Choroid plexus epithelial cell (primary cell): ENCODE data around the gene PTPRE.
A peak's percentile ranks its signal among the peaks of the same experiment; 100 is the strongest.

Experiments
- DNase-seq: peaks from one replicate; pipeline ENCODE4 v3.0.0-alpha.2; 2010; ENCODE audit warnings: low read depth
- H3K4me3 ChIP-seq: 2 replicates; pipeline ENCODE4 v1.5.1; 2011; ENCODE audit warnings: low read depth, mild to moderate bottlenecking, control low read depth, low read length, moderate library complexity
- TF ChIP-seq, protein P1 (sequence below): conservative IDR thresholded peaks from 2 replicates; pipeline ENCODE4 v1.5.1; 2011; ENCODE audit warnings: low read depth, mild to moderate bottlenecking, control low read depth, inconsistent platforms, low read length, moderate library complexity

PTPRE gene

DNA sequence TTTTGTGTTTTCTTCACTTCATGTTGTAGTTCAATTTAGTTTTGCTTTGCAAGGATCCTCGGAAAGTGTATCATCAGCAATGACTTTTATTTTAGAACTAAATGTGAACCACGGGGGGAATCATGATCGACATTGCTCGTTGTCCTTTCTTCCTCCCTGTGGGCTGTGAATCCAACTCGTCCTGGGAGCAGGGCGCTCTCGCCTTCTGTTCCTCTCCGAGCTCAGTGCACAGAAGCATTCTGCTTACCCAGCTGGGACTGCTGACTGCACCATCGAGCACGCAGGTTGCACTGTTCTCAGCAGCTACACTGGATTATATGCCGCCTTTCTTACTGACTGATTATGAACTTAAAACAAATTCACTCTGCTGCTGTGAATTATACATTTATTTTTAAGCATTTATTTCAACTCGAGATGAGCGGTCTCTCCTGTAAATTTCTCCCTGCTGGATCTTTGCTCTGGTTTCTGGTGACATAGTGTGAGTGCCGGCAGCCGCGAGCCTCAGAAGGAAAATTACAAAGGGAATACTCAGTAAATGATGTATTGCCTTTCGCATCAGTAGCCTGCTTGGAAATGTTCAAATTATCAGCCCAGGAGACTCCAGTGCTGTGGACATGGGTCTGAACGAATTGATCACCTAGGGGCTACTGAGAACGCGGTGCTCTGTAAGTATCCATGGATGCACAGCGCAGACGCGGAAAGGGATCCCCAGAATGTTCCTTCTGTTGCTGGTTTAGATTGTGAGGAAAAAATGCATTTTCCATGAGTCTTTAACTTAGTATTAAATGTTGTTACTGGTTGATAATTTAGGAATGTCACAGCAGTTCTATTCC, 92.6 kb downstream of the PTPRE start:
- no peak overlapping the region for H3K4me3 ChIP-seq
- TF ChIP-seq, protein P1, sequence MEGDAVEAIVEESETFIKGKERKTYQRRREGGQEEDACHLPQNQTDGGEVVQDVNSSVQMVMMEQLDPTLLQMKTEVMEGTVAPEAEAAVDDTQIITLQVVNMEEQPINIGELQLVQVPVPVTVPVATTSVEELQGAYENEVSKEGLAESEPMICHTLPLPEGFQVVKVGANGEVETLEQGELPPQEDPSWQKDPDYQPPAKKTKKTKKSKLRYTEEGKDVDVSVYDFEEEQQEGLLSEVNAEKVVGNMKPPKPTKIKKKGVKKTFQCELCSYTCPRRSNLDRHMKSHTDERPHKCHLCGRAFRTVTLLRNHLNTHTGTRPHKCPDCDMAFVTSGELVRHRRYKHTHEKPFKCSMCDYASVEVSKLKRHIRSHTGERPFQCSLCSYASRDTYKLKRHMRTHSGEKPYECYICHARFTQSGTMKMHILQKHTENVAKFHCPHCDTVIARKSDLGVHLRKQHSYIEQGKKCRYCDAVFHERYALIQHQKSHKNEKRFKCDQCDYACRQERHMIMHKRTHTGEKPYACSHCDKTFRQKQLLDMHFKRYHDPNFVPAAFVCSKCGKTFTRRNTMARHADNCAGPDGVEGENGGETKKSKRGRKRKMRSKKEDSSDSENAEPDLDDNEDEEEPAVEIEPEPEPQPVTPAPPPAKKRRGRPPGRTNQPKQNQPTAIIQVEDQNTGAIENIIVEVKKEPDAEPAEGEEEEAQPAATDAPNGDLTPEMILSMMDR = no peak
- DNase-seq = no peak

DNA sequence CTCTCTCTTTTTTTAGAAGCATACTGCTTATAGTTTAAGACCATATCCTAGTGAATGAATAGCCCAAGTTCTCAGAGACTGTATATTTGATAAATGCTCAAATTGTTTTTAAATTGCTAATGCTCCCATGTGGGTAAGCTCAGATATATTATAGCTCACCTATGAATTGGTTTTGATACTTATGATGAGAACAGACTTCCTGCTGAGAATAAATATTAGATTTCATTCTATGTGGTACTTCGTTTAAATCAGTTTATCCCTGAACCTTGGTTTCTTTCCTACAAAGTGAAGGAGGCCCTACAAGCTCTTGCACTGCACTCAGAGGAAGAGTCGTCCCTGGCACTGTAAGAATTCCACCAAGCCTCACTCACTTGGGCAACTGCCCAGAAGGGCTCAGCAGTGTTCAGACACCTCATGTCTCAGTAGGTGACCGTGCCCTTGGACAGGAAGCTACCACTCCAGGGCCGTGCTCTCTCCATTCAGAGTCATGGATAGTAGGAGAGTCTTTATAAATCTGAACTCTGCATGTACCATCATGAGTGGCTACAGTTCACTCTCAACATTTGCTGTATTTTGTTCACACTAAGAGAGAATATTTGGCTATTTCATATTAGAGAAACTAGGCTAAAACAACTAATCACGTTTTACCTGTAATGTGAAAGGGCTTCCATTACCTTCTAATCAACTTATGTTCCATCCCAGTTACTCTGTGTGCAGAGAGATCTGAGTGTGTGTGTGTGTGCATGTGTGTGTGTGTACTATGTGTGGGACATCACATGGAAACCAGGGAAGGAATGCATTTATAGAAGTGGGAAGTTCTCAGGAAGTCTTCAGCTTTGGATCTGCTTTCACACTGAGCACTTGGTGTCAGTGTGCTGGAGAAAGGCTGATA, 93.8 kb downstream of the PTPRE start:
- DNase-seq = peak; percentile 75
- TF ChIP-seq, protein P1 = no peak
- no peak overlapping the region for H3K4me3 ChIP-seq

DNA sequence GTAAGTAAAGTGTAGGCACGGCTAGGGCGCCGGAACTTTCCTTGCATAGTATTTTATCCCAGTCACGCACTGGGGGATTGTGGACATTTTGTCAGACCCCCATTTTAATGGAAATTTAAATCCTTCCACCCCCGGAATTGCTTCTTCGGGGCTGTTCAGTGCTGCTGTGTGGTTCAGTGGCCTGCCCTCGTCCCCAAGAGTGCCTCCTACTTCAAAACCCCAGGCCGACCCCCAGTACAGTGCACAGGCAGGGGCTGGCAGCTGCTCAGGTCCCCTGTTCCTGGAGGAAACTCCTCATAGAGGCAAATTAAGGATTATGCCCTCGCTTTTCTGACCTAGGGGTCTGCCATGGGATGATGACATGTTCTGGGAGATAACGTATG, 94.5 kb downstream of the PTPRE start:
- no peak overlapping the region for H3K4me3 ChIP-seq
- no peak for DNase-seq
- TF ChIP-seq, protein P1 = no peak

DNA sequence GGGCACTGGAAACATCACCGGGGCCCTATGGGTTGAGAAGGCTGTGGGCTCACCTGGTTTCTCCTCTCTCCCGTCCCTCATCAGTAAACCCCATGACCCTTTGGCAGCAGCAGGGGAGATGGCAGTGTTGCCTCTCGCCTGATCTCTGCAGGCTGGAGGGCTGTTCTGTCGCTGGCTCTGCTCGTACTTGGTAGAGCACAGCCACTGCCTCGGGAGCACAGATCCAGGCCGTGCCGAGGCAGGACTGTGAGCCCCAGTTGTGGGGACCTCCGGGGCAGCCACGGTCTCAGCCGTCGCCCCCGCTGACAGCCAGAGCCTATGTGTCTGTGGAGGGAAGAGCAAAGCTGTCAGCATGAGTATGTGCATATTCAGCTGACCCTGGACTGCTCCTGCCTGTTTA, 94.9 kb downstream of the PTPRE start:
- no peak overlapping the region for H3K4me3 ChIP-seq
- TF ChIP-seq, protein P1 = no peak
- DNase-seq = no peak

DNA sequence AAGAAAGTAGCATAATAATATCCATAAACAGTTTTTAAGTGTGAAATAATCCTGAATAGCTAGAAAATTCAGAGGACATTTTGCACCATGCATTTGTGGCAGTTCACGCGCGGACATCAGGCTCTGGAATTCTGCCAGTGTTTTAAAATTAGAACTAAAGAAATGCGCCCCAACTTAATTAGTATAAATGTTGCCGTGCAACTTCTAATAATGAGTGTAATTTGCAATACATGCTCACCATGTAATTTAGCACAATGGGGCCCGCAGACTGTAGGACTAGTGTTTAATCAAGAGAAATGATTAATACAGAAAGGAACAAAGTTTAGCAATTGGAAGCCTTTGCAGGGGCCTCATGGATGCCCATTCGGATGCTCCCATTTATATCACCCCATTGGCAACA, 96.6 kb downstream of the PTPRE start:
- DNase-seq = no peak
- H3K4me3 ChIP-seq = no peak overlapping the region
- TF ChIP-seq, protein P1 = no peak

DNA sequence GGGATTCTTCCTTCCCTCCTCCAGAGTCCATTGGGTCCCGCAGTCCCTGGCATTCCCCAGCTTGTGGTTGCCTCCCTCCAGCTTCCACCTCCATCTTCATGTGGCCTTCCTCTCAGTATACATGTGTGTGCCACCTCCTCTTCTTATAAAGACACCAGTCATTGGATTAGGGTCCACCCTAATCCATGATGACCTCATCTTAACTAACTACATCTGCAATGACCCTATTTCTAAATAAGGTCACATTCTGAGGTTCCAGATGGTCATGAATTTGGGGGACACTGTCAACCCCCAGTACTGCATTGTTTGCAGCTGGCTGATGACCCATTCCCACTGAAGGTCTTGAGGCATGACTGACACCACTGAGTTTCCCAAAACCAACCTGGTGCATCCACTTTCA, 99.0 kb downstream of the PTPRE start:
- TF ChIP-seq, protein P1 = no peak
- no peak for DNase-seq

More for the DNA sequence above, 99.0 kb downstream of the PTPRE start:
- H3K4me3 ChIP-seq = no peak overlapping the region
